ENCODE measurements around the gene ETNK2. TPM values are rescaled to one million over a fixed set of nuclear protein-coding genes. Genes with fewer than 3 reads are reported as not detected.

Gene ETNK2
- total RNA-seq, 4 donors from 2014 or later: 12.4 to 77.8 (median 32.6) TPM

- TF ChIP-seq, protein P1, sequence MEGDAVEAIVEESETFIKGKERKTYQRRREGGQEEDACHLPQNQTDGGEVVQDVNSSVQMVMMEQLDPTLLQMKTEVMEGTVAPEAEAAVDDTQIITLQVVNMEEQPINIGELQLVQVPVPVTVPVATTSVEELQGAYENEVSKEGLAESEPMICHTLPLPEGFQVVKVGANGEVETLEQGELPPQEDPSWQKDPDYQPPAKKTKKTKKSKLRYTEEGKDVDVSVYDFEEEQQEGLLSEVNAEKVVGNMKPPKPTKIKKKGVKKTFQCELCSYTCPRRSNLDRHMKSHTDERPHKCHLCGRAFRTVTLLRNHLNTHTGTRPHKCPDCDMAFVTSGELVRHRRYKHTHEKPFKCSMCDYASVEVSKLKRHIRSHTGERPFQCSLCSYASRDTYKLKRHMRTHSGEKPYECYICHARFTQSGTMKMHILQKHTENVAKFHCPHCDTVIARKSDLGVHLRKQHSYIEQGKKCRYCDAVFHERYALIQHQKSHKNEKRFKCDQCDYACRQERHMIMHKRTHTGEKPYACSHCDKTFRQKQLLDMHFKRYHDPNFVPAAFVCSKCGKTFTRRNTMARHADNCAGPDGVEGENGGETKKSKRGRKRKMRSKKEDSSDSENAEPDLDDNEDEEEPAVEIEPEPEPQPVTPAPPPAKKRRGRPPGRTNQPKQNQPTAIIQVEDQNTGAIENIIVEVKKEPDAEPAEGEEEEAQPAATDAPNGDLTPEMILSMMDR (IDR thresholded peaks at IDR 0.05; ENCODE audit: low read depth): no peak
Observed at GRCh38 chr1:204174958-204175357, 23.1 kb upstream of the ETNK2 start.

DNA sequence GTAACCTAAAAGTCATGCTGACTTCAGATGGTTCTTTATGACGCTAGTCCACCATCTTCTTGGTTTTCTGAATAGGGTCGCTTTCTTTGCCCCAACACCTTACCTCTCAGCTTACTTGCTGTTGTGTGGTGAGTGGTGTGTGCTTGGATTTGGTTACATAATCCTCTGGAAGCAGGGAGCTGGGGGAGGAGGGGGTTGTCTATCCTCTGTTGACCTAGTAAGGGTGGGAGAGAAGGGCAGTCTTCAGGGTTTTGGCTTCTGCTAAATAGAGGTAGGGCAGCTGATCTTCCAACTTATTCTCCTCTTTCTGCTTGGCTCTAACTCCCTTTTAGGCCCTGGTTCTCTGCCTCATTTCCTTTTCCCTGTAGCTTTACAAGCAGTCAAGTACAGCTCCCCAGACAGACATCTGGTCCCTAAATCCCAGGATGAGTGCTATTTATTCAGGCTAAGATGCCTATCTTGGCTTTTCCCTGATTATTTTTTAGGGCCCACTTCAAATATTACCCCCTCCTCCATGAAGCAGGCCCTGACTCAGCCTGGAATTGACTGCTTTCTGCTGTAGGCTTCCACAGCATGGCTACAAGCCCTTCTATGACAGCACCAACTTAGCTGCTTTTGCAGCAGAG, 20.7 kb upstream of the ETNK2 start:
- TF ChIP-seq, protein P1 (IDR thresholded peaks at IDR 0.05; ENCODE audit: low read depth): no peak

- TF ChIP-seq, protein P1 (IDR thresholded peaks at IDR 0.05; ENCODE audit: low read depth): no peak
Observed at GRCh38 chr1:204171751-204172178, 19.9 kb upstream of the ETNK2 start.

DNA sequence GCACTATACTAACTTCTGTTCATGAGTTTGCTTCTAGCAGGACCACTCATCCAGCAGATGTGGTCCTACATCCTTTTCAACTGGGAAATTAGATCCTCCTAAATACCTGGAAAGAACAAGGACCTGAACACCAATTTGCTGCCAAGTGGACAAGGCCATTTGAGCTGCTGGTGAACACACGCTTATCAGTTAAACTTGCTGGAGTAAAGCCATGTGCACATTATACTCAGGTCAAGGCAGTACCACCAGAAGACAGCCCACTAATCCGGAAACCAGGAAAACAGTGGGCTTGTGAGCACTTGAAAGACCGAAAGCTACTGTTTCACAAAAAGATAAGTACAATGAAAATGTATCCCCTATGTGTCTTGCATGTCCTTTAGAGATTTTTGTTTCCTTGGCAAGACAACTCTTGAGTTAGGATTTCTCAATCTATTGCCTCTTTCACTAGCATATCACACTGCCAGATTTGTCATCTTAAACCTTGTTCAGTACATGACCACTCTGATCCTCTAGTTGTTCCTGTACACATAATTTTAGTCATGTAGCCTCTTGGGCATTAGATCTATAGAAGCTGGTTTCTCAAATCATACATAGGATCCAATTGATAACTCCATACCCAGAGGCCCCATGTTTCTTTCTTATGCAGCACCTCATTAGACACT, 18.8 kb upstream of the ETNK2 start:
- TF ChIP-seq, protein P1 (IDR thresholded peaks at IDR 0.05; ENCODE audit: low read depth): no peak

- TF ChIP-seq, protein P1 (IDR thresholded peaks at IDR 0.05; ENCODE audit: low read depth): no peak
Observed at GRCh38 chr1:204169858-204170257, 18.0 kb upstream of the ETNK2 start.

GRCh38 chr1:204167730-204168129, 15.9 kb upstream of the ETNK2 start:
- TF ChIP-seq, protein P1 (IDR thresholded peaks at IDR 0.05; ENCODE audit: low read depth): no peak

- TF ChIP-seq, protein P1 (IDR thresholded peaks at IDR 0.05; ENCODE audit: low read depth): no peak
Observed at GRCh38 chr1:204166219-204166618, 14.4 kb upstream of the ETNK2 start, which contains the start of gene REN. REN (minus strand) TSS chr1:204166337; CDS start chr1:204166293, 44 bp downstream.
